LHCN-M2 (cell line): ENCODE data around the gene HEG1. TPM values are rescaled to one million over a fixed set of nuclear protein-coding genes. Genes with fewer than 3 reads are reported as not detected.
A peak's percentile ranks its signal among the peaks of the same experiment; 100 is the strongest.

ENCODE experiments used
- DNase-seq: peaks from one replicate; pipeline ENCODE4 v3.0.0-alpha.2; 2012; ENCODE audit warnings: low read depth
- total RNA-seq: library from RNA; depleted of rRNA; stranded (reverse); fragments of >200 nt; gene quantifications from 2 replicates; pipeline ENCODE4 v1.2.3, GENCODE V29; 2014

HEG1 gene
- total RNA-seq, 1 experiment from 2014 or later: 28.0 TPM

DNA sequence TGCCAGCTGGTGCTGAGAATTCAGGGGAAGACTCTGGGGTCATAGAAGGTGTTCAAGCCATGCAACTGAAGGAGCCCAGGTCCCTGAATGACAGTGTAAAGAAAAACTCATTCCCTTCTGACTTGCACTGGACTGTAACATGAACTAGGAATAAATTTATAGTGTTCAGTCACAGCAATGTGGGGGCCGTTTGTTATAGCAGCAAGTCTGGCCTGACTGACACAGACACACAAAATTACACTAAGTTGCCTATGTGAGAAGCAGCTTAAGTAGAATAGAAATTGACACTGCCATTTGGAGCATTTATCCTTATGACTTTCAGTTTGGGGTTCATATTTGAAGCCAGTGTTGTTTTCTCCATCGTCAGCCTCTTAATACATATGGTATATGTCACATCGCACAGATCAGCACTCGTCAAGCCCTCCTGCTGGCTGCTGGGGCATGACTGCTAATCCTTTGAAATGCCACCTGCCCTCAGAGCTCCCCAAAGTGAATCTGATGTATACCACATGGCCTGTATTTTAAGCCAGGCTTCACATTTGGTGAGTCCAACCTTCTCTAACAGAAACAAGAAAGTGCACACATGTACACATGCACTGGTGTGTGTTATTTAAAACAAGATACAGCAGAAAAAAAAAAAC, 17.1 kb upstream of the HEG1 start:
- no peak for DNase-seq

DNA sequence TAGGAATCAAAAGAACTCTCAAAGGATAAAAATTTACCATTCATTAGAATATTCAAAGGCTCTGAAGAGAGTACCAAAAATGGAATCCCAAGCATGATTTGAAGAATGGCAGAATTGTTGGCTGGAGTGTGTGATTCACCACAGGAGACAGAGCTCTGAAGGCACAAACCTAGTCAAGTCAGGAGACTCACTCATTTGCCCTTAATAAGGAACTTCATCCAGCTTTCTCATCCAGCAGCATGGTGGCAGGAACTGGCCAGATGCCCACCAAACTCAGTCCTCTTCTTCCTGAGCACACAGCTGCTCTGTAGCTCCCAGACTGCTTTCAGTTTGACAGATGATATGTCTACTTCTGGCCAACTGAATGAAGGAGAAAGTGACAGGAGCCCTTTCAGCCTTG, 16.5 kb upstream of the HEG1 start:
- peak; percentile 79 for DNase-seq

DNA sequence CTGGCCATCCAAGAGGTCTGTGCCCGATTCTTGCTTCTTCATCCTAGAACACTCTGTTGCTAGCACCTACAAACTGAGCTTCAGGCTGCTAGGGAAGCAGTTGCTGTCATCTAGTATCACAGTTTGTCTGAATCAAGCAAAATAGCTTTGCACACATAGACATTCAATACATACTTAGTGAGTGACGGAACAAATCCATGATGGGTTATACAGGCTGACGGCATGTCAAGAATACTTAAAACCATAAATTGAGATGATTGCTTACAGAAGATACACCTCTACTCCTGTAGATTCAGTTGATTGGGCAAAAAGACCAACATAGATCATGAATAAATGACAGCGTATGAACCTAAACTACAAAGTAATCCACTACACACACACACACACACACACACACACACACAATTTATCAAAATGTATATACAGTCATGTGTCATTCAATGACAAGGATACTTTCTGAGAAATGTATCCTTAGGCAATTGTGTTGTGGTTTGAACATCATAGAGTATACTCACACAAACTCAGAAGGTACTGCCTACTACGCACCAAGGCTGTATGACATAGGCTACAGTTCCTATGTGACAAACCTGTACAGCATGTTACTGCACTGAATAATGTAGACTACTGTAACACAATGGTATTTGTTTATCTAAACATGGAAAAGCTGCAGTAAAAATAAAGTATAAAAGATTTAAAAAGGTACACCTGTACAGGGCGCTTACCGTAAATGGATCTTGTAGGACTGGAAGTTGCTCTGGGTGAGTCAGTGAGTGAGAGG, 14.4 kb upstream of the HEG1 start:
- no peak for DNase-seq

DNA sequence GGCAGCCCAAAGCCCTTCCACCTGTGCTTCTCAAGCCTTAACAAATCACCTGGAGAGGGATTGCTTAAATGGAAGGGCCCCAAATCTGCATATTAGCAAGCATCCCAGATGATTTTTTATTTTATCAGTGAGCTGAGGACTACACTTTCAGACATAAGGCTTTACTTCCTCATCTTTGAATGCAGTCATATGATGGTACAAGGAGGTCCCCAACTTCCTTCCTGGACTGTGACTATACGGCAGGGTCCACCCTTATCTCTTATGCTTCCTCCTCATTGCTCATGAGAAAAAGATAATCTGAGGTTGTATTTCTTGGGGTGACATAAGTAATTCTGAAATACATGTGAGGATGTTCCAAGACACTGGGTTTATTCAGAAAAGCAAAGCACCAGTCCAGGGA, 13.7 kb upstream of the HEG1 start:
- no peak for DNase-seq

DNA sequence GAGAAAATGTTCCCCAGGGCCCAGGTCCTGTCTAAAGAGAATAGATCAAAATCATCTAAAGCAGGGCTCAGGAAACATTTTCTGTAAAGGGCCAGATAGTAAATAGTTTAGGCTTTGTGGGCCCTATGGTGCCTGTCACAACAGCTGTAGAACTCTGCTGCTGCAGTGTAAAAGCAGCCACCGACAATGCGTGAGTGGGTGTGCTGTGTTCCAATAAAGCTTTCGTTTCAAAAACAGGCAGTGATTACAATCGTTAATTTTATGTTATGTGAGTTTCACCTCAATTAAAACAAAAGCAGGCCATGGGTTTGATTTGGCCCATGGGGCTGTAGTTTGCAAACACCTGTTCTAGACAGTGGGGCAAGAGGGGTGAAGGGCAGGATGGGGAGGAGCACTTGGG, 12.5 kb upstream of the HEG1 start:
- DNase-seq: no peak

DNA sequence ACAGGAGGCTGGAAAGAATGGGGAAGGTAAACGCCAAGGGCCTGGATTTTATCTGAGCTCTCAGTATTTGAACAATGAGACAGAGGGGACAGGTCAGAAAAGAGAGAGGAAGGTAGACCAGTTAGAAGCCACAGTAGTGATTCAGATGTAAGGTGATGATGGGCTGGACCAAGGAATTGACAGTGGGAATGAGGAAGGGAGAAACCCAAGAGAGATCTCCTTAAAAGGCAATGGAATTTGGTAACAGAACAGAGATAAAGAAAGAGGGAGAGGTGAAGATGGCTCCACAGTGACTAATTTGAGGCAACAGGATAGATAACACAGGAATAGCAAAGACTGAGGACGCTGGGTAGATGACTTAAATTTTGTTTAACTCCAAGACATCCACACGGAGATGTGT, 11.4 kb upstream of the HEG1 start:
- no peak for DNase-seq

DNA sequence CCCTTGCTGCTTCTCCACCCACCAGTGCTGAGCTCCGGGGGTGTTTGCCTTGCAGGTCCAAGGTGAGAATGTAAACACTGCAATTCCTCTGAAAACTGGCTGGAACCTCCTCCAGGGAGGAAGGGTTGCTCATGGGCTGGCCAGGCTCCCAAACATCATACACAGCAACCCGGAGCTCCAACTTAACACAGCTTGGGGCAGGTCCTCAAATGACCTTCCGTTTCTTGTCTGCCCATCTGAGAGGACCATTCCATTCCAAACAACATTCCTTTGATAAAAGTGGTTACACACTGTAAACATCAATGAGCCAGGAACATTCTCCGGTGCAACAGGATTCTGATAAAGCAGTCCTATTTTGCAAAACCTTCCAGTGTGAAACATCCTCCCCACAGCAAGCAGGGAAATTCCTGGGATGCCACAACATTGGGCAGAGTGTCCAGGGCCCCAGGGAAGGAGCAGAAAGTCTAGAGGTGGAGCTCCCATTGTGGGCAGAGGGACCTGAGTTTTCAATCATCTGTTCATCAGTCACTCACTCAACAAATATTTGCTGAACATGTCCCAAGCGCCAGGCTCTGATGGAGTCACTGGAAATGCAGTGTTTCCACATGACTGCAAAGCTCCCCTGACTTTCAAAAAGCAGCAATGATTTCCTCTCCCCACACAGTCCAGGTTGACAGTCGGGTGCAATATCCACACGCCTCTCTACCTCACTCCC, 7.3 kb upstream of the HEG1 start:
- peak; percentile 90 for DNase-seq

DNA sequence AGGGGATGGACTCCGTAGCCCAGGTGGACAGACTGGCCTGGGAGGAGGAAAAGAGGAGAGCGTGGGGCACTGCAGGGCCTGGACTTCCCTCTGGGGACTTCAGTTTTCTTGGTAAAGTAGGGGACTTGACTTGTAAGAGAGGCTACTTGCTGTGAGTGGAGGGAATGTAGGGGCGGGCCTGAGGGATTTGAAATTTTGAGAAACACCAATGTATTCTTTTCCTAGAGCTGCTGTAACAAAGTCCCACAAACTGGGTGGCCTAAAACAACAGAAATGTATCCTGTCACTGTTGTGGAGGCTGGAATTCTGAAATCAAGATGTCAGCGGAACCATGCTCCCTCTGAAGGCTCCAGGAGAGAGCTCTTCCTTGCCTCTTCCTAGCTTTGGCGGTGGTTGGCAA, 5.8 kb upstream of the HEG1 start:
- DNase-seq: no peak

DNA sequence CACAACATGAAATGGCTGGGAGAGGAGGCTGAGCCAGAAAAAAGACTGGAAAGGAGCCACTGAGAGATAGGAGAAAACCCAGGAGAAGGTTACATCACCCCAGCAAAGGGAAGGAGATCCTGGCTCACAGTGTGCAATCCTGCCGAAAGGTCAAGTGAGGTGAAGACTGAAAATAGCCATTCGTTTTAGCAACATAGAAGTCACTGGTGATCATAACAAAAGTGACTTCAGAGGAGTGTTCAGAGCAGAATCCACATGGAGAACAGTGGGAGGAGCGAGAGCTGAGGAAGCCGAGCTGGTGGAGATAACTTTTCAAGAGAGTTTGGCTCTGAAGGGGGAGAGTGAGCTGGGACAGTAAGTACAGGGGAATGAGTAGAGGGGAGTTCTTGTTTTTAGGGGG, 5.4 kb upstream of the HEG1 start:
- peak; percentile 65 for DNase-seq

DNA sequence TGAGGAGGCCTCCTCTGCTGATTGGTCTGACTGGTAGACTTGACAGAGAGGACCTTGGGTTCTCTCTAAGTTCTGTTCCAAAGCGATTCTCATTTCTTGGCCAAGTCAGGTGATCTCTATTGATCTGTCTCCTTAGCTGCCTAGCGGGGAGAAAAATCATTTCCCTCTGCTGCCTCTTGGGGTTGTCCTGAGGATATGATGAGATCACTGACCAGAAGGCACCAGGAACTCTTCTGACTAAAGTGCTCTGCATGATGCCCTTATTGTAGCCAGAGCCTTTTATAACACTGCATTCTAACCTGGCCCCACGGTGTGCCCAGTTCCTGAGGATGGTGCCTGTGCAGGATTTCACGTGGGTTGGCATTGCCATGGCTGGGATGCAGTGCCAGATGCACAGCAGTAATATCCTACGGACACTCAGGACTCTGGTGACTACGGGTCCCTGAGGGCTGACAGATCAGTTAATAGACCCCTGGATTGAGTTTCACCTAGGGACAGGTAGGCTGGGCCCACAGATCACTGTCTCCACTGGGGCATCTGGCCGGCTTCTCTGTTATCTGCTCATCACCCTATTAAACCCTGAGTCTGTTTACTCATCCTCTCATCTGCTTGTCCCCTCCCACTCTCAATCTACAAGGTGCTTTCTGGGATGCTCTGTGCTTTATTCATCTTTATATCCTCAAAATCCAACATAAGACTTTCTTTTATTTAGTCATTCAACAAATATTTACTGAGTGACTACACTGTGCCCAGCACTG, 3.9 kb upstream of the HEG1 start:
- no peak for DNase-seq

DNA sequence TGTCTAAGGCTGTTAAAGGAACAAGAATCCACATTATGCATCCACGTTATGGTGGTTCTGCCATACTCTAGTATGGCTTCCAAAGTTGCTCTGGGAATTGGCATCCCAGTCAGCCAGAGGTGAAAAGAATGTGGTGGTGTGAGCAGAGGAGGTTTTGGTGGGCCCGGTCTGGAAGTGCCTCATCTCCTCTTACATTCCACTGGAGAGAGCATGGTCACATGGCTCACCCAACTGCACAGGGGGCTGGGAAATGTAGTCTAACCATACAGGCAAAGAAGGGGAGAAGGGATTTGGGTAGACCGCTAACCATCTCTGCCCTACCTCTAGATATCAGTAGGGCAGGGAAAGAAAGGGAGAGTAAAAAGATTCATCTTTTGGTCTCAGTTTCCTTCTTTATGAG, 3.2 kb upstream of the HEG1 start:
- no peak for DNase-seq

DNA sequence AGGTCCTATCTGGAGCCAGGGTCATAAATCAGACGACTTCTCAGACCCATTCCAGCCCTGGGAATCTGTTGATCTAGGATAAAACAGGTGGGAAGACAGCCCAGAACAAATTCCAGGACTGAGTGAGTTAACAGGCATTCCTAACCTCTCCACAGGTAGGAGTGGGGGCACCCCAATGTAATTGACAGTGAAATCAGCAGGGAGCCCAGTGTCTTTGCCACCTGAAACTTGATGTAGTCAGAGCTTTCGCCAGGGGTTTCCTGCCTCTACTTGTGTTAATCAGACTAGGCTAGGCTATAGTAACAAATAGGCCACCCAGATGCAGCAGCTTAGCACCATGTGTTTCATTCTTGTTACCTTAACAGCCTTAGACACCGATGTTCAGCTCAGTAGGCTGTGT, 2.7 kb upstream of the HEG1 start:
- DNase-seq: no peak

DNA sequence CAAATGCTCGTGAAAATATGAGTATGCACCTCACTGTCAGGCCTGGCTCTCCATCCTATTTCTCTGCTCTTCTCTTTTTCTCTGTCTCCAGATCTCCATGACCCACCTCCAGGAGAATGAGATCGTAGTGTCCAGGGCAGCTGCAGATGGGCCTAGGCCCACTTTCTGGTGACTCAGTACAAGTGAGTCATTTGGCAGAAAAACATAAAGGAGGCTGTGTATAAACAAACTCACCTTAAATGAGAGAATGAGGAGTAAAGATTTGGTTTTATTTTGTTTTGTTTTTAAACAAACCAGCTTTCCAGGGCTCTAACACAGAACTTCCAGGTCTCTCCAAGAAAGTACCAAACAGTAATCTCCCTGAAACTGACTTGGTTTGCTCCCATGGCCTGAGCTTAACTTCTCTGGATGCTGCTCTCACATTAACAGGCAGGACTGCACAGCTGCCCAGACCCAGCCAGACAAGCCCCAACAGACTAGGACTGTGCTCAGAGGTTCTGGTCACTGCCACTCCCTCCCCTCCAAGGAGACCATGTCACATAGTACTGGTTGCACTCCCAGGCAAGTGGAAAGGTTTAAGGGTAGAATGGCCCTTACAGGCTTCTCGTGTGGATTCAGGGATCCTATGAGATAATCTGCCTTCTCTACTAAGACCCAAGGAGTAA, 1.5 kb upstream of the HEG1 start:
- DNase-seq: peak; percentile 88

DNA sequence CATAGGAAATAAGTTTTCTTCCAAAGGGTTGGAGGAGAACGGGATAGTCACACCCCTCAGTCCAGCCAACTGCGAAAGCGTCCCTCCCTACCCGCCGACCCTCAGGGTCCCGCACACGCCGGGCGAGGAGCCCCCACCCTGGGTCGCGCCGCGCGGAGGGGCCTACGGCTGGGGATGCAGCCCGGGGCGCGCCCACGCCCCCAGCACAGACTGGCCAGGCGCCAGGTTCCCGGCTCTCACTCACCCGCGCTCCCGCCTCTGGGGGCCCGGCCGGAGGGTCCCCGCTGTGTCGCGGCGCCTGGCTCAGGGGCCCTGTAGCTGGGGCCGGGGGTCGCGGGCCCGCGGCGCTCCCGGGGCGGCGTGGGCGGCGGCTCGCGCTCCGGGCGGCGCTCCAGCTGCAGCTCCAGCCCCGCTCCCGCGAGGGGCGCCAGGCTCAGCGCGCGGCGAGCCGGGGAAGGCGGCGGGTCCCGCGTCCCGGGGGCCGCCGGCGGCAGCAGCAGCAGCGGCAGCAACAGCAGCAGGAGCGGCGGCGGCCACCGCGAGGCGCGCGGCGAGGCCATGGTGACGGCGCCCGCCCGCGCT, 375 bp downstream of the HEG1 start:
- no peak for DNase-seq

DNA sequence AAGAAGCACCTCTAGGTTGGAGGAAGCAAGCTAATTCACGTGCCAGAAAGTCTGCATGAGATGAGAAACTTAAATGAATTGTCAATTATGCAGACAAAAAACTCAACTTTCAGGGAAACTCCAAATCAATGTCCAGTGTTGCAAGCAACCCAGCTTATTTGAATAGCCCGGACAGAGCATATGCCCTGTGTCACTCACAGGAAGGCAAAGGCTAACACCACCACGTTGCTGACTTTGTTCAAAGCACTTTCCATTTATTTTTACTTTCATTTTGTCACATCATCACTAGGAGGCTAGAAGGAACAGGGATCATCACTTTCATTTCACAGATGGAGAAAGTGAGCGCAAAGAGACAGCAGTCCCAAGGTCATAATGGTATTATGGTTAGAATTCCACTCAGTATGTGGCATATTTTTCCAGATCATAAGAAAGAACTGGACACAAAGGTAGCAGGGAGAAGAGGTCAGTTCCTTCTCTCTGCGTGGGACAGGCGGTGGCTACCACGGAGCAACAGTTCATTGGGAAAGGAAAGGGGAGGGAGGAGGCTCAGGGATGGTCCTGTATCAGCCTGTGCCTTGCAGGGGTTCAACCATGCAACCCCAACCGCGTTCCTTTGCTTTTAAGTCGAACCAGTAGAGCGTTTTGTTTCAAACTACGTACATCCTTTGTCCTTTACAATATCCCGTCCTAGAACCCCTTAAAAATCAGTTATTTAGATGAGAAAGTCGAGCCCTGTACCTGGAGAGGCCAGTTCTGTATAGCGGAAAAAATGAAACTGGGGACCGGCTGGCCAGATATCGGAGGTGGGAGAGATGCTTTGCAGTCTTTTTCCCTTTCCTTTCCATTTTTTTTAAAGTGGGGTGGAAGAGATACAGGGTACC, 1.1 kb downstream of the HEG1 start:
- peak; percentile 87 for DNase-seq

DNA sequence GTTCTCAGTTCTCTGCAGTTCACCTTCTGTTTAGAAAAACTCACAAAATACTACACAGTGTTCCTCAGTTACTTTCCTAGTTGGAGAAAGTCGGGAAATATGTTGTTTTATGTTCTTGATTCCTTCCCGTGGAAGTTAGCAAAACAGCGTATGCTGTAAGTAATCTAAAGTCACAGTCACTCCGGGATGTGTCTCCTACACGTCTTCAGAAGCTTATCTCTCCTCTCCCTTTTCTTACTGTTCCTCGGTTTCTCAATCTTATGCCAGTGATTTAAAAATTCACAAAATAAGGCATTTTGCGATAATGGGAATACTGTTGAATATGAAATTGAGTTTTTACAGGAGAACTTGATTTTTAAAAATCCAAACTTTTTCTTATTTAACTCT, 1.7 kb downstream of the HEG1 start:
- no peak for DNase-seq

DNA sequence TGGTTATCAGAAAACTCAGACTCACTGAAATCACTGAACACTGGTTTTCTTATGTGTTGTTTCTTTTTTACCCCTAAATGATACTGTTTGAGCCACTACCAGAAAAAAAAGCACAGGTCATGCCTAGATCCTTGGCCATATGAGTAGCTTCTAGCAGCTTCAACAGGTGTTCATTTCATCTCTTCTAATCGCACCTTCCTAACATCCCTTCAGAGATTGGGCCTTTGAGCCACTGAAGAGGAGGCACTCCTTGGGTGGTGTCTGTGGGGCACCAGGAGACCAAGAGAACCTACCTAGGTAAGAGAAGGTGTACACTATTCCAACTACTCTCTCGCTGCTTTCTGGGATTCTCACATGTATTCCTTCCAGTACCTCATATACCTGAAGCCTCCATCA, 2.5 kb downstream of the HEG1 start:
- DNase-seq: no peak

DNA sequence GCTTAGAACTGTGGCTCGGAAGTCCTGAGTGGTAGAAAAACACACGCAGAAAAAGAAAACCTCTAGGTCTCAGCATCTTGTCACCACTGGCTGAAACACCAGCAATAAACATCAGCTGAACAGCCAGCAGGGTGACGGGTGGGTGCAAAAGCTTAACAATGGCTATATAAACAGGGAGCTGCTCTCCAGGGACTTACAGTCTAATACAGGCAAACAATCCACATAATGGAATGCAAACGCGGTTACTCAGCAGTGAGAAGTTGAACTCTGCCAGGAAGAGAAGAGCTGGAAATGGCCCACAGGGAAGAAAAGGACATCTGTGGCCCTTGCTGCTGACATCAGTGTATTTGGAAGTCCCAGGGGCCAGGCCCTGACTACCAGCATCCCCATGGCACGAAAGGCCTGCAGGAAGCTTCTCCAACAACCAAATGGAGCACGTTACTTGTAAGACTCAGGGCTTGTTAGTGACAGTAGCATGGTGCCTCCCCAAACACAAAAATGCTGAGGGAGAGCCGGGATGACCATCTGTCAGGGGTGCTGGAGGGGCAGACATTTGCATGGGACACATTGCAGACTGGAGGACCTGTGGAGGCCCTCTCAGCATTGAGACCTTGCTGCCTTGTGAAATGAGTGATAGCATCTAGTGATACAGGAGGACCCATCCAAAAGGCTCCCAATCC, 3.0 kb downstream of the HEG1 start:
- DNase-seq: peak; percentile 87

DNA sequence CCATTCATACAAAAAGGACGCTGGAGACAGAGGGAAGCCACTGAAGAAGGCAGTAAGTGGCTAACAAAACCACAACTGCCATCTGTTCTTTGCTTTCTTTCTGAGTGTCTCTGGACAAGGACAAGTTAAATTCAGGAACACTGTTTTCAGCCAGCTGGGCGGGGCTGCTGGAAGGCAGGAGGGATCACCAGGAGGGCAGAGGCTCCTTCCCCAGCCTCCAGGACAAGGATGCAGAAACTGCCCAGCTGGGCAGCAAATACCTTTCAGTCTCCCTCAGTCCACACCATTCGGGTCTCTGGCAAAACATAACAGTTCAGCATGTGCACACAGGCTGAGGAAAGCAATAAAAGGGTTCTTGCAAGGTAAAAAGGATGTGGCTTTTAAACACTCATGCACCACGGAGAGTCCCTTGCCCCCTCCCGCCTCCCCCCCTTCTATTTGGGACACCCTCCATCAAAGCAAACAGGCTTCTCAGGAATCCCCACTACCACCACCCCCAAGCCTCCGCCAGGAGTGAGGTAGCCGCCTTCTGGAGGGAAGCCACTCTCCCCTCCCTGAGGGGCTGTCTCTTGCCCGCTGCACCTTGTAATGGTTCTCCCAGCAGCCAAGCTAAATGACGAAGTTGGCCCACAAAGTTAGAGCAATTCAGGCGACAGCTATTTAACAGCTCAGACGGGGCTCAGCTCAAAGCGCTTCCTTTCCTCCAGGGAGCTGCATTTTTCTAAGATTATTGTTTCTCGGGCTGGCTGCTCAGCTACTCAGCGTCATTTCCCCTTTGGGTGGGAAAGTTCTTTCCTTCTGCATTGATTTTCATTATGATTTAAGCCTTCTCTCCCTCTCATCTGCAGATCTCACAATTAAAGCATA, 3.8 kb downstream of the HEG1 start:
- peak; percentile 82 for DNase-seq
